Activated T-helper 1 cell treated with anti-CD3 and anti-CD28 coated beads, Interleukin-12 subunit alpha, Interleukin-12 subunit beta, Interleukin-2, Interleukin-4 antibody, amounts not matched to agents 30 ng/mL and 10 ng/mL and 1 ng/mL, durations not matched to agents 14 hours and 24 hours and 36 hours (primary cell): ENCODE results near the gene SMG1. TPM values are rescaled to one million over a fixed set of nuclear protein-coding genes. Genes with fewer than 3 reads are reported as not detected.
"Not testable (repeated sequence)": the region's sequence is repeated elsewhere in the genome, so short reads cannot be mapped to it uniquely, and the experiment has no call there.

Source experiments
- DNase-seq: peaks from one replicate; pipeline ENCODE4 v3.0.0; 2021; ENCODE audit warnings: low spot score
- H3K27ac Mint-ChIP-seq: one replicate; pipeline ENCODE4 v1.8.0; 2021; ENCODE audit warnings: mild to moderate bottlenecking, mixed read lengths
- H3K27me3 Mint-ChIP-seq: one replicate; pipeline ENCODE4 v1.8.0; 2022; ENCODE audit warnings: mild to moderate bottlenecking, moderate library complexity, mixed read lengths; ENCODE audit not compliant: insufficient read depth
- H3K36me3 Mint-ChIP-seq: one replicate; pipeline ENCODE4 v1.8.0; 2021; ENCODE audit warnings: low read depth, mixed read lengths
- H3K4me1 Mint-ChIP-seq: one replicate; pipeline ENCODE4 v1.8.0; 2021; ENCODE audit warnings: low read depth, mixed read lengths
- H3K4me3 Mint-ChIP-seq: one replicate; pipeline ENCODE4 v1.8.0; 2021; ENCODE audit warnings: mild to moderate bottlenecking, moderate library complexity, mixed read lengths
- H3K9me3 Mint-ChIP-seq: one replicate; pipeline ENCODE4 v1.8.0; 2021; ENCODE audit warnings: mixed read lengths
- intact Hi-C: fragments of 100-400 bp; cut with micrococcal nuclease; formaldehyde crosslinking; loops from one replicate; pipeline ENCODE4 v1.15.1; 2024
- total RNA-seq: library from RNA; stranded (reverse); gene quantifications from 2 replicates; pipeline ENCODE4 v1.2.3, GENCODE V29; 2022

The SMG1 gene
- total RNA-seq, result 139 and 150 TPM in 2 replicates

DNA sequence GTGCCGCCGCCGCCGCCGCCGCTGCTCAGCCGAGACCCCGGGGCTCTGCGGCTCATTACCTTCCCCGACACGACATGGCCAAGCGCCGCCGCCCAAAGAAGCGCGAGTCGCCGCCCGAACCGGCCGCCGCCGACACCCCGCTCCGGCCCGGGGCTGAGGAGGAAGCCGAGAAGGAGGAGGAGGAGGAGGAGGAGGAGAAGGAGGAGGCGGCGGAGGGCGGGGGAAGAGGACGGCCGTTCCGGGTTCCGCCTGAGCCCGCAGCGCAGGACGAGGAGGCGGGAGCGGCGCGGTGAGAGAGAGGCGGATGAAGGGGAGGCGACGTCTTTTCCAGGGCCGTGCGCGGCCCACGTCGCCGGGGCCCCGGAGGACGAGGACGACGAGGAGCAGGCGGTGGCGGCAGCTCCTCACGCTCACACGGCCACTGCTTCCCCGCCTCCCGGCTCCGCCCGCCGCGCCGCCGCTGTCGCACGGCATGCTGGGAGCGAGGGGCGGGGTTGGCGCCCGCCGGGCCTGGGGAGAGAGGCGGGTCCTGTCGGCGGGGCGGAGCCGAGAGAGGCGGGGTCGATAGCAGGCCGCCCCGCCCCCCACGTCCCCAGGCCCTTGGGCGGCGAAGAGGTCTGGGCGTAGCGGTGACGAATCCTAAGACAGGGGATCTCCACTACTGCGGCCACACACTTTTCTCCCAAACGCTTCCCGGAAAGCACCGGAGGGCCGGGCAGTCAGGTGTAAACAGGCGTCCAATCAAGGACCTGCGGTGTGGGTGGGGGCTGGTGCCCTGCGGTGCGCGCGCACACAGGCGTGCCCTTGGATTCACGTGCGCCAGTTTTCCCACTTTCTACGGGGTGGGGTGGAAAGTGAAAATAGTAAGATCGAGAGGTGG lies at the start of gene SMG1:
TSS of gene SMG1 (minus strand) at position 423 of the 880 bp plus-strand sequence. CDS start at position 56, 367 bp downstream.
- H3K27me3 Mint-ChIP-seq, H3K9me3 Mint-ChIP-seq: not testable (repeated sequence)
- H3K27ac Mint-ChIP-seq, result peak within 1 kb of the TSS; percentile 97
- peaks cover 12% of the 10 kb centered on the region for H3K36me3 Mint-ChIP-seq
- intact Hi-C loops, result loop anchor here (1.0 to 5.0 kb wide), 7 partner anchors 20 to 366 kb away; partner anchors contain the start of genes ARL6IP1, COQ7 and RPS15A
- DNase-seq, result peak; percentile 93
- peak within 1 kb of the TSS; percentile 90 for H3K4me3 Mint-ChIP-seq
- peaks cover 30% of the 10 kb centered on the region for H3K4me1 Mint-ChIP-seq

DNA sequence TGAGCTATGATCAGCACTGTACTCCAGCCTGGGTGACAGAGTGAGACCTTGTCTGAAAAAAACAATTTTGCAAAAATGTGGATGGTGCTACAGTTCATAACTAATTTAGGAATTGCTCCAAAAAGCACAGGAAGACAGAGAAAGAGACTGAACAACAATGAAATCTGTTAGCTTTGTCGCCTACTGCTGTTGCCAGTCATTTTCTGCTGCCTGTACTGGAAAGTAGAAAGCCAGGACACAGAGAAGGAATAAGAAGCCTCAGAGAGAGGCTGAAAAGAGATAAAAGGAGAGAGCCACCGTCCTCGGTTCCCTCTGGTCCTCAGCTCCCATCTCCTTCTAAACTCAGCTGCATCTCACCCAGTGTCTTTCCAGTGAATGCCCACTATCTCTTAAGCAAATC lies 48.9 kb upstream of the SMG1 start:
- Mint-ChIP-seq H3K36me3 (no peaks in the 10 kb centered on the region), H3K4me3 (no peak overlapping the region), H3K27me3 (peaks cover 27% of the 10 kb centered on the region), H3K9me3 (no peaks in the 10 kb centered on the region), H3K27ac (no peak overlapping the region), H3K4me1 (no peaks in the 10 kb centered on the region)
- intact Hi-C loops, result no loop called here
- no peak for DNase-seq

DNA sequence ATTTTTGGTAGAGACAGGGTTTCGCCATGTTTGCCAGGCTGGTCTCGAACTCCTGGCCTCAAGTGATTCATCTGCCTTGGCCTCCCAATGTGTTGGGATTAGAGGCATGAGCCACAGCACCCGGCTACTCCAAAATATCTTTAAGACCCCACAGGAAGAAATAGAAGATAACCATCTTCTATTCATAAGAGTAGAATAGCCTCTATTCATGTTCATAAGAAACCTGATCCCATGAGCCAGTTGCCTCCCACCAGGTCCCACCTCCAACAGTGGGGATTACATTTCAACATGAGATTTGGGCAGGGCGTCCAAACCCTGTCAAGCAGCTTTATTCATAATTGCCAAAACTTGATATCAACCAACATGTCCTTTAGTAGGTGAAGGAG lies 43.6 kb upstream of the SMG1 start:
- Mint-ChIP-seq H3K36me3 (no peaks in the 10 kb centered on the region), H3K9me3 (no peaks in the 10 kb centered on the region), H3K4me3 (no peak overlapping the region), H3K4me1 (peaks cover 12% of the 10 kb centered on the region), H3K27ac (no peak overlapping the region), H3K27me3 (peaks cover 5% of the 10 kb centered on the region)
- no peak for DNase-seq
- intact Hi-C loops, result loop anchor here (1.0 to 10.0 kb wide), 6 partner anchors 24 to 169 kb away; partner anchors contain the start of genes ARL6IP1, COQ7 and SMG1

DNA sequence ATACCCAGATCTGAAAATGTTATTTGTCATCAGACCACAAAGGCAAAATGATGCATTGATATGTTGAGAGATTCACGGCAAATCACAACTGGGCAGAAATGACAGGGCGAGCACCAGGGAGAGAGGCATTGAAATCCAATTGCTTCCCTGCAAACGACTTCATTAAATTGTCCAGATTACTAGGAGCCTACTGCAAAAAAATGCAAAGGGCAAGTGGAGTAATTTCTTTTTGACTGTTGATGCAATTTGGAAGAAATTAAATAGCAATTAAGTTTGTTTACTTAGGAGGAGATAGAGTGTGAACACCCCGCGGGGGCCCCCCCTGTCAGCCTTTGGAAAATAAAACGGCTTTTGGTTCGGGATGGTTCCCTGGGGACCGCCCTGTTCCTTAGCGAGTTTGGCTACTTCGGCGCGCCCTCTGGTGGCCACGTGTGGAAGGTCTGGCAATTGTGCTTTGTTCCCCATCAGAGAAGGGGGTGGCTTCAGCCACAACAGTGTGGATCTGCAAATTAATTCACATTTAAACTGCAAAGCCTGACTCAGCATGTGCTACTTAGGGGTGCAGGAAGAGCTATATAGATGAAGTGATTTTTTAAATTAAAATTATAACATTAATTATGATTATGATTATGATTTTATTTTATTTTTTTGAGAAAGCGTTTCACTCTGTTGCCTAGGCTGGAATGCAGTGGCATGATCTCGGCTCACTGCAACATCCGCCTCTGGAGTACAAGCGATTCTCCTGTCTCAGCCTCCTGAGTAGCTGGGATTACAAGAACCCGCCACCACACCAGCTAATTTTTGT lies 43.0 kb upstream of the SMG1 start:
- Mint-ChIP-seq H3K9me3 (no peaks in the 10 kb centered on the region), H3K36me3 (no peaks in the 10 kb centered on the region), H3K4me3 (peak overlapping the region; percentile 59), H3K4me1 (peaks cover 12% of the 10 kb centered on the region), H3K27ac (no peak overlapping the region), H3K27me3 (peaks cover 5% of the 10 kb centered on the region)
- intact Hi-C loops, result loop anchor here (1.0 to 10.0 kb wide), 6 partner anchors 23 to 168 kb away; partner anchors contain the start of genes ARL6IP1, COQ7 and SMG1
- DNase-seq, result peak; percentile 73

DNA sequence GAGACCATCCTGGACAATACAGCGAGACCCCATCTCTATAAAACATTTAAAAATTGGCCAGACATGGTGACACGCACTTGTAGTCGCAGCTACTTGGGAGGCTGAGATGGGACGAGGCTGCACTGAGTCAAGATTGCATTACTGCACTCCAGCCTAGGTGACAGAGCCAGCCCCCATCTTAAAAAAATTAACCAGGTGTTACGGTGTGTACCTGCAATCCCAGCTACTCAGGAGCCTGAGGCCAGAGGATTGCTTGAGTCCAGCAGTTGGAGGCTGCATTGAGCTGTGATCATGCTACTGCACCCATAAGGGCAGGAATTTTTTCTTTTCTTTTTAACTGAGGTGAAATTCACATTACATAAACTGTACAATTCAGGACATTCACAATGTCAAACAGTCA lies 40.6 kb upstream of the SMG1 start:
- H3K9me3 Mint-ChIP-seq, result no peaks in the 10 kb centered on the region
- H3K36me3 Mint-ChIP-seq, result no peaks in the 10 kb centered on the region
- no peak overlapping the region for H3K27ac Mint-ChIP-seq
- no peak overlapping the region for H3K4me3 Mint-ChIP-seq
- no peak for DNase-seq
- H3K4me1 Mint-ChIP-seq, result peaks cover 12% of the 10 kb centered on the region
- H3K27me3 Mint-ChIP-seq, result peaks cover 5% of the 10 kb centered on the region
- intact Hi-C loops, result loop anchor here (5.0 to 10.0 kb wide), 2 partner anchors 62 to 101 kb away; partner anchors contain the start of gene COQ7

DNA sequence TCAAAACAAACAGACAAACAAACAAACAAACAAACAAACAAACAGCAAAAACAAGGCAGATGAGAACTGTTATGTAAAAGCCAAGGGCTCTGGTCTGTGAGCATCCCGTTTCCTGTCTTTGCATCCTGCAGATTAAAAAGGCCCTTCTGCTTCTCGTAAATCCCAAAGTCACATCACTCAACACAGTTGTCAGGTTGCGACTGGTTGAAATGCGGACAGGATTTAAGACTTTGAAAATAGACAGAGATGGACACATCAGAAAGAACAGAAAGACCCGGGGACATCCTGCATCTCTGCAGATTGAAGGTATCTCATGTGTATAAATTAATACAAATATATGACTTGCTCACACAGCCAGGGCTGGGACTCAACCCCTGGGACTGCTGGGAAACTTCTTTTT lies 39.3 kb upstream of the SMG1 start:
- no peaks in the 10 kb centered on the region for H3K36me3 Mint-ChIP-seq
- H3K27me3 Mint-ChIP-seq, result peaks cover 4% of the 10 kb centered on the region
- no peak overlapping the region for H3K27ac Mint-ChIP-seq
- no peak overlapping the region for H3K4me3 Mint-ChIP-seq
- intact Hi-C loops, result loop anchor here (5.0 to 10.0 kb wide), 2 partner anchors 61 to 102 kb away; partner anchors contain the start of gene COQ7
- peaks cover 12% of the 10 kb centered on the region for H3K4me1 Mint-ChIP-seq
- H3K9me3 Mint-ChIP-seq, result no peaks in the 10 kb centered on the region
- DNase-seq, result no peak

DNA sequence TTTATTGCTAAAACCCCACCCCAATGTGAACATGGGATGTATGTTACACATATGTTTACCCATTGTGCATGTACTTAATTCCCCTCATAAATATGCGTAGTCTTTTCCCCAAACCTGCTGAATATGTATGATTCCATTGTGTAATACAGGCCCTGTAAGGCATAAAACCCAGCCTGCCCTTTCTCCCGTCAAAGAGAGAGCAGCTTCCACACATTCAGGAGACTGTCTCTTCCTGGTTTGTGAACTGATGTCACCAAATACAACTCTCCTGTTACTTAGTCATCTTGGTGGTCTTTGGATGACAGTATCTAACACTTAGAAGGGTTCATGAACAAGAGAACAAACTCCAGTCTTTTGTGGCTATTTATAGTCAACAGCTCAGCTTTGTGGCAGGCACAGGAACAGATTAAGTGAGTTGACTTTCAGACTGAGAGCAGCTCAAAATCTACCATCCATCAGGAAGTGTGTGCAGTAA lies 32.9 kb upstream of the SMG1 start:
- DNase-seq, result no peak
- intact Hi-C loops, result no loop called here
- H3K4me1 Mint-ChIP-seq, result peaks cover 6% of the 10 kb centered on the region
- no peaks in the 10 kb centered on the region for H3K9me3 Mint-ChIP-seq
- H3K27ac Mint-ChIP-seq, result no peak overlapping the region
- H3K27me3 Mint-ChIP-seq, result peaks cover 9% of the 10 kb centered on the region
- H3K36me3 Mint-ChIP-seq, result no peaks in the 10 kb centered on the region
- no peak overlapping the region for H3K4me3 Mint-ChIP-seq

DNA sequence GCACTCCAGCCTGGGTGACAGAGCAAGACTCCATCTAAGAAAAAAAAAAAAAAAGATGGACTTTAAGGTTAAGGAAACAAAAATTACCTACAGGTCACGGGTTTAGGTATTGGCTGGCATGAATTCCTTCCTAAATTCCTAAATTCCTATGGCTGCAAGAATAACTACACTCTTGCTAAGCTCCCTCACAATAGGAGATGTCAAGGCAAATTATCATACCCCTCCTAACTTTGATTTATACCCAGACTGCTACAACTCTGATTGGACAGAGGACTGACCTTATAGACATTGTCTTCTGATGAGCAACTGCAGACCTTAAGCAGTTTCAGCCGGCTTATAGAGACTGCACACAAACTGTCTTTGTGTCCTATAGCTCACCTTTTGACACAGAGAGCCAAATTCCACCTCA lies 32.4 kb upstream of the SMG1 start:
- Mint-ChIP-seq H3K27me3 (peaks cover 9% of the 10 kb centered on the region), H3K4me3 (no peak overlapping the region), H3K9me3 (no peaks in the 10 kb centered on the region), H3K36me3 (no peaks in the 10 kb centered on the region), H3K27ac (no peak overlapping the region), H3K4me1 (peaks cover 6% of the 10 kb centered on the region)
- DNase-seq, result no peak
- intact Hi-C loops, result no loop called here

DNA sequence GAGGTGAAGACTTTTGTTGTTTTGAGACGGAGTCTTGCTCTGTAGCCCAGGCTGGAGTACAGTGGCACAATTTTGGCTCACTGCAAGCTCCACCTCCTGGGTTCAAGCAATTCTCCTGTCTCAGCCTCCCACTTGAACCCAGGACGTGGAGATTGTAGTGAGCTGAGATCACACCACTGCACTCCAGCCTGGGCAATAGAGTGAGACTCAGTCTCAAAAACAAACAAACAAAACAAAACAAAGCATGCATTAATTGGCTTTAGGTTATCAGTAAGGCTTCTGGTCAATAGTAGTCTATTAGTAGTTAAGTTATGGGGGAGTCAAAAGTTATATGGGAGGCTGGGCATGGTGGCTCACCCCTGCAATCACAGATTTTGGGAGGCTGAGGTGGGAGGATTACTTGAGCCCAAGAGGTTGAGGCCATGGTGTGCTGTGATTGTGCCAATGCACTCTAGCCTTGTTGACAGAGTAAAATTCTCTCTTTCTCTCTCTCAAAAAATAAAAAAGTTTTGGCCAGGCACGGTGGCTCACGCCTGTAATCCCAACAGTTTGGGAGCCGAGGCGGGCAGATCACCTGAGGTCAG lies 30.5 kb upstream of the SMG1 start:
- DNase-seq, intact Hi-C loops: not testable (repeated sequence)
- H3K4me3 Mint-ChIP-seq, result peak overlapping the region; percentile 5

DNA sequence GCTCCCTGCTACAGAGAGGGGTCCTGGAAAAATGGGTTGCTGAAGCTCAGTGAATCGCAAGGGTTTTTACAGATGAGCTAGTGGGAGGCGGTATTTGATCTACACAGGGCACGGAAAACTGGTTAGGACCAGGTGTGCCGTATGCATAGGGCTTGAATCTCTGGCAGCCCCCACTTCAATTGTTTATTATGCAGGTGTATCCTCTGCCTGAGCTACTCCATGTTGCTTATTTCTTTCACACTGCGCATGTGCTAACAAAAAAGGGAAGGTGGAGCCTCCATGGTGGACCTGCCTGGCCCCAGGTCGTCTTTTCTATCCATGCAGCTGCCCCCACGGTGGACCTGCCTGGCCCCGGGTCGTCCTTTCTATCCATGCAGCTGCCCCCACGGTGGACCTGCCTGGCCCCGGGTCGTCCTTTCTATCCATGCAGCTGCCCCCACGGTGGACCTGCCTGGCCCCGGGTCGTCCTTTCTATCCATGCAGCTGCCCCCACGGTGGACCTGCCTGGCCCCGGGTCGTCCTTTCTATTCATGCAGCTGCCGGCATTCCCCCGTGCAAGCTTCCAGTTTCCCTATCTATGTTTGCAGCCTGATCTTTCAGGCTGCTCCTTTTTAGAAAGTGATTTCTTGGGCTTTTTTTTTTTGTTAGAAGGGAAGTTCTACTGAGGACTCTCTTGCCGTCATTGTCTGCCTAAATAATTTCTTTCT lies 29.8 kb upstream of the SMG1 start:
- H3K27me3 Mint-ChIP-seq, H3K4me1 Mint-ChIP-seq, DNase-seq, H3K36me3 Mint-ChIP-seq, intact Hi-C loops, H3K9me3 Mint-ChIP-seq: not testable (repeated sequence)
- Mint-ChIP-seq H3K4me3 (peak overlapping the region; percentile 5), H3K27ac (peak overlapping the region; percentile 26)

More for the DNA sequence above, 30.5 kb upstream of the SMG1 start:
- H3K9me3 Mint-ChIP-seq, H3K4me1 Mint-ChIP-seq, H3K36me3 Mint-ChIP-seq, H3K27me3 Mint-ChIP-seq: not testable (repeated sequence)
- peak overlapping the region; percentile 26 for H3K27ac Mint-ChIP-seq

DNA sequence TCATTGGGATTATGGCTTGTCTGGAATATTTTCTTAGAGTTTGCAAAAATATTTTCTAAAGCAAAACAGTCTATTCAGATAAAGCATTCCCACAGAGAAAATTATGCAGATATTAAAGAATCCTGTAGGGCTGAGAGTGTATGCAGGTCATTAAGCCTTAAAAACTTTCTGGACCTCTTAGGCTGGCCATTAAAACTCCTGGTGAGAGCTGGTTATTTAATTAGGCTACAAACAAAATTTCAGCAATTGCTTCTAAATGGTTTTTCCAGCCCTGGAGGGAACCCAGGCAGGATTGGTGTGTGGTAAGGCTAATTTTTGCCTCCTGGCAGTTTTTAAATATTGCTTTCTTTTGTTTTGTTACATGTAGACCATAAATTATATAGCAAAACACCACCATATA lies 27.3 kb upstream of the SMG1 start:
- Mint-ChIP-seq H3K27me3 (peaks cover 6% of the 10 kb centered on the region), H3K27ac (no peak overlapping the region), H3K4me3 (no peak overlapping the region), H3K36me3 (no peaks in the 10 kb centered on the region), H3K9me3 (no peaks in the 10 kb centered on the region), H3K4me1 (peaks cover 18% of the 10 kb centered on the region)
- no peak for DNase-seq
- intact Hi-C loops, result no loop called here
